ENCODE results near the gene GPR39.

GRCh38 chr2:132645722-132646539, 229.3 kb downstream of the GPR39 start:
- TF ChIP-seq POLR2A (IDR thresholded peaks at IDR 0.05) = no peak
- TF ChIP-seq, protein P1, sequence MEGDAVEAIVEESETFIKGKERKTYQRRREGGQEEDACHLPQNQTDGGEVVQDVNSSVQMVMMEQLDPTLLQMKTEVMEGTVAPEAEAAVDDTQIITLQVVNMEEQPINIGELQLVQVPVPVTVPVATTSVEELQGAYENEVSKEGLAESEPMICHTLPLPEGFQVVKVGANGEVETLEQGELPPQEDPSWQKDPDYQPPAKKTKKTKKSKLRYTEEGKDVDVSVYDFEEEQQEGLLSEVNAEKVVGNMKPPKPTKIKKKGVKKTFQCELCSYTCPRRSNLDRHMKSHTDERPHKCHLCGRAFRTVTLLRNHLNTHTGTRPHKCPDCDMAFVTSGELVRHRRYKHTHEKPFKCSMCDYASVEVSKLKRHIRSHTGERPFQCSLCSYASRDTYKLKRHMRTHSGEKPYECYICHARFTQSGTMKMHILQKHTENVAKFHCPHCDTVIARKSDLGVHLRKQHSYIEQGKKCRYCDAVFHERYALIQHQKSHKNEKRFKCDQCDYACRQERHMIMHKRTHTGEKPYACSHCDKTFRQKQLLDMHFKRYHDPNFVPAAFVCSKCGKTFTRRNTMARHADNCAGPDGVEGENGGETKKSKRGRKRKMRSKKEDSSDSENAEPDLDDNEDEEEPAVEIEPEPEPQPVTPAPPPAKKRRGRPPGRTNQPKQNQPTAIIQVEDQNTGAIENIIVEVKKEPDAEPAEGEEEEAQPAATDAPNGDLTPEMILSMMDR (IDR thresholded peaks at IDR 0.05) = no peak

All from esophagus squamous epithelium (tissue), 4 donors.